ENCODE results near the gene GALK1. TPM values are rescaled to one million over a fixed set of nuclear protein-coding genes. Genes with fewer than 3 reads are reported as not detected.
A peak's percentile ranks its signal among the peaks of the same experiment; 100 is the strongest.

The GALK1 gene
- total and polyA plus RNA-seq, 2 experiments from 2014 or later, result 63.7 to 161 TPM

DNA sequence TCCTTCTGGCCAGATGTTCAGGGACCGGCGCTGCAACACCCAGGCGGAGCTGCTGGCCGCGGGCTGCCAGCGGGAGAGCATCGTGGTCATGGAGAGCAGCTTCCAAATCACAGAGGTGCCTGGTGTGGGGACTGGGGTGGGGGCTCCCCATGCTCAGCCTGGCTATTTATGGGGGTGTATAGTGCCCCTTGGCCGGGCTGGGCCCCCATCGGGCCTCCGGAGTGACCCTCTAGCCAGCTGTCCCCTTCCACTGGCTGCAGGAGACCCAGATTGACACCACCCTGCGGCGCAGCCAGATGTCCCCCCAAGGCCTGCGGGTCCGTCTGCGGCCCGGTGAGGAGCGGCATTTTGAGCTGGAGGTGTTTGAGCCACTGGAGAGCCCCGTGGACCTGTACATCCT is 37.6 kb downstream of the GALK1 start:
- no peaks in the 10 kb centered on the region for H3K4me1 ChIP-seq (ENCODE audit: insufficient read depth)
- 93% methylated on average over 18 of the region's 18 CpGs for WGBS (ENCODE audit: low lambda C conversion rate, missing lambda C conversion rate)
- H3K4me2 ChIP-seq, result no peak overlapping the region
- H3K27ac ChIP-seq, result no peak overlapping the region
- H3K9me3 ChIP-seq (ENCODE audit: low read depth), result no peaks in the 10 kb centered on the region
- H2AFZ ChIP-seq, result no peak overlapping the region
- no peaks in the 10 kb centered on the region for H3K36me3 ChIP-seq (replicated peaks; ENCODE audit: insufficient read depth, low read depth)
- H3K4me3 ChIP-seq, result no peak overlapping the region
- DNase-seq (ENCODE audit: low spot score), result no peak
- H3K79me2 ChIP-seq, result peaks cover under 1% of the 10 kb centered on the region
- H3K9me2 ChIP-seq (replicated peaks; ENCODE audit: insufficient read depth), result no peaks in the 10 kb centered on the region
- H3K27me3 ChIP-seq, result no peaks in the 10 kb centered on the region
- H4K20me1 ChIP-seq (ENCODE audit: insufficient read depth, poor library complexity, severe bottlenecking), result no peaks in the 10 kb centered on the region
- TF ChIP-seq, protein P1, sequence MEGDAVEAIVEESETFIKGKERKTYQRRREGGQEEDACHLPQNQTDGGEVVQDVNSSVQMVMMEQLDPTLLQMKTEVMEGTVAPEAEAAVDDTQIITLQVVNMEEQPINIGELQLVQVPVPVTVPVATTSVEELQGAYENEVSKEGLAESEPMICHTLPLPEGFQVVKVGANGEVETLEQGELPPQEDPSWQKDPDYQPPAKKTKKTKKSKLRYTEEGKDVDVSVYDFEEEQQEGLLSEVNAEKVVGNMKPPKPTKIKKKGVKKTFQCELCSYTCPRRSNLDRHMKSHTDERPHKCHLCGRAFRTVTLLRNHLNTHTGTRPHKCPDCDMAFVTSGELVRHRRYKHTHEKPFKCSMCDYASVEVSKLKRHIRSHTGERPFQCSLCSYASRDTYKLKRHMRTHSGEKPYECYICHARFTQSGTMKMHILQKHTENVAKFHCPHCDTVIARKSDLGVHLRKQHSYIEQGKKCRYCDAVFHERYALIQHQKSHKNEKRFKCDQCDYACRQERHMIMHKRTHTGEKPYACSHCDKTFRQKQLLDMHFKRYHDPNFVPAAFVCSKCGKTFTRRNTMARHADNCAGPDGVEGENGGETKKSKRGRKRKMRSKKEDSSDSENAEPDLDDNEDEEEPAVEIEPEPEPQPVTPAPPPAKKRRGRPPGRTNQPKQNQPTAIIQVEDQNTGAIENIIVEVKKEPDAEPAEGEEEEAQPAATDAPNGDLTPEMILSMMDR (IDR thresholded peaks at IDR 0.05; ENCODE audit: poor library complexity), result no peak
- TF ChIP-seq EZH2phosphoT487 (IDR thresholded peaks at IDR 0.05; ENCODE audit: low read depth, severe bottlenecking, unreplicated experiment), result no peak
- TF ChIP-seq EZH2 (IDR thresholded peaks at IDR 0.05; ENCODE audit: borderline replicate concordance), result no peak

DNA sequence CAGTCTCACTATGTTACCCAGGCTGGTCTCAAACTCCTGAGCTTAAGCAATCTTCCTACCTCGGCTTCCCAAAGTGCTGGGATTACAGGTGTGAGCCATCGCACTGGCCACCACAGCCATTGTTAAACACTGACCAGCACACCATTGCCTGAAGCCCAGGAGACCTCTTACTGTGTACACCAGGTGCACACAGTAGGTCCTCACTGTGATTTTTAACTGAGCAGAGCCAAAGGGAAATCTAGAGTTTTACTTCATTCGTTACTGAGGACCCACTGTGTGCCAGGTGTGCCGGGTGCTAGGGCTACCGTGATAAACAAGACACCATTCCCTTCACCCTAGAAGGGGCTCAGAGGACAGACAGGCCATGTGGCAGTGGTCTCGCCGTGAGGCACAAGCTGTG is 39.5 kb downstream of the GALK1 start:
- peaks cover 9% of the 10 kb centered on the region for H3K79me2 ChIP-seq
- TF ChIP-seq EZH2phosphoT487 (IDR thresholded peaks at IDR 0.05; ENCODE audit: low read depth, severe bottlenecking, unreplicated experiment) (no peak), EZH2 (IDR thresholded peaks at IDR 0.05; ENCODE audit: borderline replicate concordance) (no peak)
- TF ChIP-seq, protein P1 (IDR thresholded peaks at IDR 0.05; ENCODE audit: poor library complexity), result no peak
- 91% methylated on average over 7 of the region's 7 CpGs for WGBS (ENCODE audit: low lambda C conversion rate, missing lambda C conversion rate)

DNA sequence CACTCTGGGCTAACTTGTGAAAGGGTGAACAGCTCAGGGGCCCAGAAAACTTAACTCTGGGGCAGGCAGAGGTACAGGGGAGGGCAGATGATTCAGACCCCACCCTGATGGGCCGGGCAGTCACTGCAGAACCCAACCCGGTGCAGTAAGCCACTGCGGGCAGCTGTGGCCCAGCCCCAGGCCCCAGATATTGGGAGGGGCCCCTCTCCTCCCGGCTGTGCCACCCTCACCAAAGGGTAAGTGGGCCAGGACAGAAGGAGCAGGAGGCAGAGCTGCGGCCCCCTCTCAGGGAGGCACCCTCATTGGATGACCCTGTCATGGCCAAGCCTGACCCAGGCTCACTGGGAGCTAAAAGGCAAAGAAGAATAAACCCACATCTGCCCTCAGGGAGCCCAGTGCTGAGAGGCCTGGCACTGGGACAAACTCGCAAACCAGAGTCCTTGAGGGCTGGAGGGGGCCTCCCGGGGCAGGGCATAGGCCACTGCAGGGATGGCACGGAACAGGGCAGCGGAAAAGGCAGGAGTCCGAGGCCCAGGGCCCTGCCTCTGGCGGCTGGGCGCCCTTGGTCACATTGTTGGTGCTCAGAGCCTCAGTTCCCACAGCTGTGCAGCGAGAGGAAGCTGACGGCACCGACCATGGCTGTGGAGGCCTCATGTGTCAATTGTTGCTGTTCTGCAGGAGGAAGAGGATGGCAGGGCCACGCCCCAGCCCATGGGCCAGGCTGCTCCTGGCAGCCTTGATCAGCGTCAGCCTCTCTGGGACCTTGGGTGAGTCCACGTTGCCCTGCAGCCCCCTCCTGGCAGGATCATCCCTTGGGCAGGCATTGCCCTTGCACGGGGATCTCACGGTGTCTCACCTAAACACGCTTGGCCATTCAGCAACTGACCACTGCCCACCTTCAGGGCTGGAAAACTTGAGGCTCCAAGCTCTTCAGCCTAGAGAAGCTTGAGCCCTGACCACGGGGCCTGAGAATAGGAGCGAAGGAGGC is 40.7 kb downstream of the GALK1 start:
- Histone ChIP-seq H3K79me2 (peaks cover 9% of the 10 kb centered on the region), H3K9me3 (ENCODE audit: low read depth) (no peaks in the 10 kb centered on the region), H3K9me2 (replicated peaks; ENCODE audit: insufficient read depth) (no peaks in the 10 kb centered on the region), H2AFZ (no peak overlapping the region), H3K27ac (peak overlapping the region; percentile 89), H3K4me3 (no peak overlapping the region), H4K20me1 (ENCODE audit: insufficient read depth, poor library complexity, severe bottlenecking) (no peaks in the 10 kb centered on the region), H3K4me1 (ENCODE audit: insufficient read depth) (peaks cover 4% of the 10 kb centered on the region), H3K36me3 (replicated peaks; ENCODE audit: insufficient read depth, low read depth) (no peaks in the 10 kb centered on the region), H3K27me3 (peaks cover 3% of the 10 kb centered on the region), H3K4me2 (peak overlapping the region; percentile 86)
- no peak for DNase-seq (ENCODE audit: low spot score)
- WGBS (ENCODE audit: low lambda C conversion rate, missing lambda C conversion rate), result 88% methylated on average over 23 of the region's 23 CpGs
- no peak for TF ChIP-seq EZH2phosphoT487 (IDR thresholded peaks at IDR 0.05; ENCODE audit: low read depth, severe bottlenecking, unreplicated experiment)
- TF ChIP-seq, protein P1 (IDR thresholded peaks at IDR 0.05; ENCODE audit: poor library complexity), result no peak
- TF ChIP-seq EZH2 (IDR thresholded peaks at IDR 0.05; ENCODE audit: borderline replicate concordance), result no peak

More for the DNA sequence above, 39.5 kb downstream of the GALK1 start:
- Histone ChIP-seq H3K27ac (no peak overlapping the region), H3K4me3 (no peak overlapping the region), H4K20me1 (ENCODE audit: insufficient read depth, poor library complexity, severe bottlenecking) (no peaks in the 10 kb centered on the region), H3K4me2 (no peak overlapping the region), H3K9me2 (replicated peaks; ENCODE audit: insufficient read depth) (no peaks in the 10 kb centered on the region), H3K36me3 (replicated peaks; ENCODE audit: insufficient read depth, low read depth) (no peaks in the 10 kb centered on the region), H2AFZ (no peak overlapping the region), H3K27me3 (no peaks in the 10 kb centered on the region), H3K4me1 (ENCODE audit: insufficient read depth) (peaks cover 4% of the 10 kb centered on the region), H3K9me3 (ENCODE audit: low read depth) (no peaks in the 10 kb centered on the region)
- no peak for DNase-seq (ENCODE audit: low spot score)
